Loucy (cell line): ENCODE measurements around the gene CD151.

Source experiments
- H2AFZ ChIP-seq: fragments of 200-600 bp; sonication (generic); 2 replicates; pipeline ENCODE4 v1.6.0; 2016; ENCODE audit warnings: antibody characterized with exemption, mild to moderate bottlenecking, low read length, moderate library complexity
- H3F3A ChIP-seq: fragments of 200-600 bp; 2 replicates; pipeline ENCODE4 v1.6.0; 2016; ENCODE audit warnings: antibody characterized with exemption, low read depth, mild to moderate bottlenecking
- H3K27me3 ChIP-seq: fragments of 200-600 bp; sonication (generic); 2 replicates; pipeline ENCODE4 v1.6.1; 2014; ENCODE audit warnings: low read length, mild to moderate bottlenecking; ENCODE audit not compliant: insufficient read depth, poor library complexity, severe bottlenecking
- H3K36me3 ChIP-seq: fragments of 200-600 bp; sonication (generic); 2 replicates; pipeline ENCODE4 v1.6.1; 2016; ENCODE audit warnings: low read length; ENCODE audit not compliant: insufficient read depth
- H3K4me1 ChIP-seq: fragments of 200-600 bp; sonication (generic); 2 replicates; pipeline ENCODE4 v1.5.1; 2014; ENCODE audit warnings: low read length, mild to moderate bottlenecking; ENCODE audit not compliant: insufficient read depth, poor library complexity, severe bottlenecking
- H3K4me2 ChIP-seq: fragments of 200-600 bp; sonication (generic); 2 replicates; pipeline ENCODE4 v1.6.0; 2014; ENCODE audit warnings: antibody characterized with exemption, low read length, low read depth, mild to moderate bottlenecking; ENCODE audit not compliant: poor library complexity, severe bottlenecking
- H3K4me3 ChIP-seq: fragments of 200-600 bp; sonication (generic); 2 replicates; pipeline ENCODE4 v1.5.1; 2014; ENCODE audit warnings: low read length, mild to moderate bottlenecking, mixed read lengths; ENCODE audit not compliant: poor library complexity, severe bottlenecking
- H3K79me2 ChIP-seq: fragments of 200-600 bp; sonication (generic); 2 replicates; pipeline ENCODE4 v1.6.1; 2014; ENCODE audit warnings: low read length; ENCODE audit not compliant: insufficient read depth
- H3K9ac ChIP-seq: fragments of 200-600 bp; sonication (generic); 2 replicates; pipeline ENCODE4 v1.6.0; 2014; ENCODE audit warnings: mild to moderate bottlenecking, low read depth, low read length, moderate library complexity; ENCODE audit not compliant: poor library complexity, severe bottlenecking
- H3K9me2 ChIP-seq: fragments of 200-600 bp; sonication (generic); replicated peaks from 2 replicates; pipeline ENCODE4 v1.6.1; 2016; ENCODE audit warnings: low read depth, low read length, mixed read lengths
- H3K9me3 ChIP-seq: fragments of 200-600 bp; sonication (generic); 2 replicates; pipeline ENCODE4 v1.6.1; 2014; ENCODE audit warnings: mild to moderate bottlenecking, antibody characterized with exemption, low read length, low read depth; ENCODE audit not compliant: insufficient read depth
- H4K20me1 ChIP-seq: fragments of 200-600 bp; sonication (generic); 2 replicates; pipeline ENCODE4 v1.6.0; 2014; ENCODE audit warnings: antibody characterized with exemption, low read length, mild to moderate bottlenecking; ENCODE audit not compliant: insufficient read depth, poor library complexity, severe bottlenecking
- EZH2phosphoT487 ChIP-seq: fragments of 200-600 bp; IDR thresholded peaks from 2 replicates; pipeline ENCODE4 v1.6.1; 2018; ENCODE audit warnings: antibody characterized with exemption, mild to moderate bottlenecking, moderate library complexity, borderline replicate concordance
- TF ChIP-seq, protein P1 (sequence below): fragments of 200-600 bp; sonication (generic); conservative IDR thresholded peaks from 2 replicates; pipeline ENCODE4 v1.5.1; 2014; ENCODE audit warnings: mild to moderate bottlenecking, antibody characterized with exemption, low read length

Gene CD151

DNA sequence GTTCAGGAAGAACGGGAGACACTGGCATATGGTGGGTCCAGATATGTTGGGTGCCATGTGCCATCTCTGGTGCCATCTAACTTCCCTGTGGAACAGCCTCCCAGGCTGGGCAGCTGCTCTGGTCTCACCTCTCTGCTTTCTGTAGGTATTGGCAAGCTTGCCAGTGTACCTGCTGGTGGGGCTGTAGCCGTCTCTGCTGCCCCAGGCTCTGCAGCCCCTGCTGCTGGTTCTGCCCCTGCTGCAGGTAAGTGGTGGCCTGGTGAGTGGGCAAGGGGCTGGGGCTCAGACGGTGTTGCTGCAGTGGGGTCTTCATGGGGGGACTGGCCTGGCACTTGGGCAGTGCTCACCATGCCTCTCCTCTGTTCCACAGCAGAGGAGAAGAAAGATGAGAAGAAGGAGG lies 20.4 kb upstream of the CD151 start:
- peaks cover 55% of the 10 kb centered on the region for H3K79me2 ChIP-seq
- H3K4me1 ChIP-seq = peaks cover 24% of the 10 kb centered on the region
- H3K9me3 ChIP-seq = no peaks in the 10 kb centered on the region
- TF ChIP-seq EZH2phosphoT487 = no peak
- TF ChIP-seq, protein P1, sequence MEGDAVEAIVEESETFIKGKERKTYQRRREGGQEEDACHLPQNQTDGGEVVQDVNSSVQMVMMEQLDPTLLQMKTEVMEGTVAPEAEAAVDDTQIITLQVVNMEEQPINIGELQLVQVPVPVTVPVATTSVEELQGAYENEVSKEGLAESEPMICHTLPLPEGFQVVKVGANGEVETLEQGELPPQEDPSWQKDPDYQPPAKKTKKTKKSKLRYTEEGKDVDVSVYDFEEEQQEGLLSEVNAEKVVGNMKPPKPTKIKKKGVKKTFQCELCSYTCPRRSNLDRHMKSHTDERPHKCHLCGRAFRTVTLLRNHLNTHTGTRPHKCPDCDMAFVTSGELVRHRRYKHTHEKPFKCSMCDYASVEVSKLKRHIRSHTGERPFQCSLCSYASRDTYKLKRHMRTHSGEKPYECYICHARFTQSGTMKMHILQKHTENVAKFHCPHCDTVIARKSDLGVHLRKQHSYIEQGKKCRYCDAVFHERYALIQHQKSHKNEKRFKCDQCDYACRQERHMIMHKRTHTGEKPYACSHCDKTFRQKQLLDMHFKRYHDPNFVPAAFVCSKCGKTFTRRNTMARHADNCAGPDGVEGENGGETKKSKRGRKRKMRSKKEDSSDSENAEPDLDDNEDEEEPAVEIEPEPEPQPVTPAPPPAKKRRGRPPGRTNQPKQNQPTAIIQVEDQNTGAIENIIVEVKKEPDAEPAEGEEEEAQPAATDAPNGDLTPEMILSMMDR = no peak
- H3K9ac ChIP-seq = peak overlapping the region; percentile 93
- H4K20me1 ChIP-seq = peaks cover 30% of the 10 kb centered on the region
- no peak overlapping the region for H2AFZ ChIP-seq
- H3K27me3 ChIP-seq = peaks cover 5% of the 10 kb centered on the region
- peak overlapping the region; percentile 89 for H3K4me3 ChIP-seq
- H3K4me2 ChIP-seq = peak overlapping the region; percentile 84
- H3F3A ChIP-seq = no peaks in the 10 kb centered on the region
- H3K36me3 ChIP-seq = peaks cover 20% of the 10 kb centered on the region; the same call in 1 of the 2 replicates
- no peaks in the 10 kb centered on the region for H3K9me2 ChIP-seq

DNA sequence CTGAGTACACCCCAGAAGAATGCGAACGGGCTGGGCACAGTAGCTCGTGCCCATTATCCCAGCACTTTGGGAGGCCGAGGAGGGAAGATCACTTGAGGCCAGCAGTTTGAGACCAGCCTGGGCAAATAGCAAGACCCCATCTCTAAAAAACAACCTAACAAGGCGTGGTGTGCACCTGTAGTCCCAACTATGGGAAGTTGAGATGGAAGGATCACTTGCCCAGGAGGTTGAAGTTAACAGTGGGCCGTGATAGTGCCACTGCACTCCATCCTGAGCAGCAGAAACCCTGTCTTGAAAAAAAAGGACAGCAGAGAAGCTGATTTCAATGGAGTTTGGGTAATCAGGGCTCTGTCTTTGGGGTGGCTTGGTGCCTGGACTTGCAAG lies 19.7 kb upstream of the CD151 start:
- Histone ChIP-seq H3K79me2 (peaks cover 50% of the 10 kb centered on the region), H3K9me3 (no peaks in the 10 kb centered on the region), H3K4me2 (peak overlapping the region; percentile 84), H3K36me3 (peaks cover 20% of the 10 kb centered on the region; the same call in 1 of the 2 replicates), H3K27me3 (peaks cover 5% of the 10 kb centered on the region), H3K9ac (no peak overlapping the region), H3K4me1 (peaks cover 24% of the 10 kb centered on the region), H3F3A (no peaks in the 10 kb centered on the region), H3K9me2 (no peaks in the 10 kb centered on the region), H2AFZ (no peak overlapping the region), H4K20me1 (peaks cover 30% of the 10 kb centered on the region), H3K4me3 (no peak overlapping the region)
- TF ChIP-seq, protein P1 = no peak
- no peak for TF ChIP-seq EZH2phosphoT487

GRCh38 chr11:813456-814096 lies 19.2 kb upstream of the CD151 start:
- TF ChIP-seq EZH2phosphoT487 = no peak
- TF ChIP-seq, protein P1 = no peak
- Histone ChIP-seq H3K9me2 (no peaks in the 10 kb centered on the region), H3K4me1 (peaks cover 20% of the 10 kb centered on the region), H3F3A (no peaks in the 10 kb centered on the region), H3K79me2 (peaks cover 45% of the 10 kb centered on the region), H3K4me2 (no peak overlapping the region), H3K9me3 (no peaks in the 10 kb centered on the region), H4K20me1 (peaks cover 30% of the 10 kb centered on the region), H3K9ac (no peak overlapping the region), H3K36me3 (peaks cover 20% of the 10 kb centered on the region; the same call in 1 of the 2 replicates), H3K4me3 (no peak overlapping the region), H2AFZ (no peak overlapping the region), H3K27me3 (peaks cover 5% of the 10 kb centered on the region)
